ENCODE data around the gene SMU1. TPM values are rescaled to one million over a fixed set of nuclear protein-coding genes. Genes with fewer than 3 reads are reported as not detected.

SMU1 gene
- total RNA-seq, 6 experiments from 2014 or later: 20.3 to 22.1 (median 21.6) TPM

- no peak overlapping the region; the same call in 1 of the 2 replicates for H3K27ac Mint-ChIP-seq
Measured at GRCh38 chr9:33120620-33121019, 44.1 kb upstream of the SMU1 start.

GRCh38 chr9:33117796-33118195 lies 41.3 kb upstream of the SMU1 start:
- TF ChIP-seq CTCF (IDR thresholded peaks at IDR 0.05): no peak
- Mint-ChIP-seq H3K9me3 (no peaks in the 10 kb centered on the region), H3K4me1 (ENCODE audit: low read depth) (peaks cover 35% of the 10 kb centered on the region), H3K27ac (peak overlapping the region; percentile 69), H3K4me3 (no peak overlapping the region; the same call in 1 of the 2 replicates), H3K27me3 (ENCODE audit: insufficient read depth) (no peaks in the 10 kb centered on the region), H3K36me3 (ENCODE audit: low read depth) (peaks cover 21% of the 10 kb centered on the region)
- no peak for DNase-seq

More at GRCh38 chr9:33120620-33121019, 44.1 kb upstream of the SMU1 start:
- TF ChIP-seq CTCF (IDR thresholded peaks at IDR 0.05): no peak
- H3K36me3 Mint-ChIP-seq (ENCODE audit: low read depth): peaks cover 29% of the 10 kb centered on the region
- peaks cover 41% of the 10 kb centered on the region for H3K4me1 Mint-ChIP-seq (ENCODE audit: low read depth)
- H3K9me3 Mint-ChIP-seq: no peaks in the 10 kb centered on the region
- DNase-seq: no peak
- H3K4me3 Mint-ChIP-seq: no peak overlapping the region
- no peaks in the 10 kb centered on the region for H3K27me3 Mint-ChIP-seq (ENCODE audit: insufficient read depth)

- DNase-seq: peak; percentile 56
- Mint-ChIP-seq H3K4me1 (ENCODE audit: low read depth) (peaks cover 35% of the 10 kb centered on the region), H3K27ac (peak overlapping the region; percentile 87), H3K4me3 (peak overlapping the region; percentile 9; the same call in 1 of the 2 replicates), H3K27me3 (ENCODE audit: insufficient read depth) (no peaks in the 10 kb centered on the region), H3K36me3 (ENCODE audit: low read depth) (peaks cover 25% of the 10 kb centered on the region), H3K9me3 (no peaks in the 10 kb centered on the region)
- TF ChIP-seq CTCF (IDR thresholded peaks at IDR 0.05): no peak
Measured at GRCh38 chr9:33117306-33117705, 40.8 kb upstream of the SMU1 start.

DNA sequence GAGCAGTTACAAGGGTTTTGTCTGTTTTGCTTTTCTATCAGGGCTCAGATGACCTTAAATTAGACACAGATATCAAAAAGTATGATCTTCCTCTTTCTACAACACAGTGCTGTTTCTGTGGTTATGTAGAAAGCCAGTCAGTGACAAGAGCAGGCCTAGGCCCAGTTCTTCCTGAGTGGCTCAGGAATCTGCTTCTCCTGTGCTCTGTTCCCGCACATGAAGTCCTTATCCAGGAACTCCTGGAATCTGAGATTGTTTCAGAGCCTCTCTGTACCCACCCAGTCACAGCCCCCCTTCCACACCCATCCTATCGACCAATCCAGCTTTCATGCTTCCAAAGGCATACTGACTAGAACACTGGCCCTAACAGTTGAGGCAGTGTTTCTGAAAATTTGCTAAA lies 40.4 kb upstream of the SMU1 start:
- H3K4me1 Mint-ChIP-seq (ENCODE audit: low read depth): peaks cover 35% of the 10 kb centered on the region
- peaks cover 26% of the 10 kb centered on the region for H3K36me3 Mint-ChIP-seq (ENCODE audit: low read depth)
- peak overlapping the region; percentile 9; the same call in 1 of the 2 replicates for H3K4me3 Mint-ChIP-seq
- H3K27me3 Mint-ChIP-seq (ENCODE audit: insufficient read depth): no peaks in the 10 kb centered on the region
- H3K9me3 Mint-ChIP-seq: no peaks in the 10 kb centered on the region
- peak overlapping the region; percentile 87 for H3K27ac Mint-ChIP-seq
- no peak for TF ChIP-seq CTCF (IDR thresholded peaks at IDR 0.05)
- DNase-seq: no peak

DNA sequence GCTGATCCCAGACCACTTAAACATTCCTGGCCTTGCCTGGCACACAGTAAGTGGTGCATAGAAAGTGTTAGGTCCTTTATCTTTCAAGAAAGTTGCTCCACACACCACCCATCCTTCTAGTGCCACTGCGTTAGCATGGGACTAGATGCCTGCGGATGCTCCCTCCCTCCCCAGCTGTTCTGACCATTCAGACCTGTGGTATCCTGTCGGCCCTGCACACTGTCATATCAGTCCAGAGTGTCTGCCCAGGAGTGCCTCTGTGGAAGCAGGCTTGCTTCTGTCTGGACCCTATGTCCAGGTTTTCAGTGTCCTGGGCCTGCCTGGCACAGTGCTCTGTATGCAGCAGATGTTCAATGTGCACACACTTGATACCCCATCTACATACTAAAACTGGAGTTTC lies 38.3 kb upstream of the SMU1 start:
- peaks cover 19% of the 10 kb centered on the region; the same call in 1 of the 2 replicates for H3K36me3 Mint-ChIP-seq (ENCODE audit: low read depth)
- no peak for DNase-seq
- H3K9me3 Mint-ChIP-seq: no peaks in the 10 kb centered on the region
- TF ChIP-seq CTCF (IDR thresholded peaks at IDR 0.05): no peak
- peaks cover 26% of the 10 kb centered on the region for H3K4me1 Mint-ChIP-seq (ENCODE audit: low read depth)
- no peak overlapping the region for H3K4me3 Mint-ChIP-seq
- no peak overlapping the region for H3K27ac Mint-ChIP-seq
- no peaks in the 10 kb centered on the region for H3K27me3 Mint-ChIP-seq (ENCODE audit: insufficient read depth)

Measured in HFFc6 (cell line).